ENCODE data around the gene B3GALT6.

DNA sequence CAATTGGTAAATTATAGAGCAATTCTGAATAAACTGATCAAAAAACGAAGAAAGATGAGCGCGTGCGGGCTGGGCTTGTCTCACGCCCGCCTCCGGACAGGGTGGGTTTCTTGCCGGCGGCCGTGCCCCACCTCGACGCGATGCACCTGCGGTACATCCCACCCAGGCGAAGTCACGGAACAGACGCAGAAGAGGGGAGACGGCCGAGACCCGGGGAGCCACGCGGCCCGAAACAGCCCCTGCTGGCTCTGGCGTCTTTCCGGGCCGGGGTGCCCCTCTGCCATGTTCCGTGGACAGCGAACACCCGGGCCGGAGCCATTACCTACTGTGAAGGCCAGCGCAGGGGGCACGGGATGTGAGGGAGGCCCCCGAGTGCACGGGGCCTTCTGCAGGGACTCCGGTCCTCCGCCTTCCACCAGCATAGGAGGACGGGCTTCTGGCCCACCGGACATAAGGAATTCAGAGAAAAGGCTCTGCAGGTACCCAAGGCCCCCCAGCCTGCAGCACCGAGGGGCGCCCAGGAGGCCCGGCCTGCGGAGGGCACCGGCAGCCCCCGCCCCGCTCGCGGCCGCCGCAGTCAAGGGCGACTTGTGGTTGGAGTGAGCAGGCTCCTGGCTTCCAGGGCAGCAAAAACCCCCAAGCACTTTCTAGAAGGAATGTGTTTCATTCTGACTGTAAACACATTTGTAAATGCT is 22.1 kb downstream of the B3GALT6 start:
- TF ChIP-seq, protein P1, sequence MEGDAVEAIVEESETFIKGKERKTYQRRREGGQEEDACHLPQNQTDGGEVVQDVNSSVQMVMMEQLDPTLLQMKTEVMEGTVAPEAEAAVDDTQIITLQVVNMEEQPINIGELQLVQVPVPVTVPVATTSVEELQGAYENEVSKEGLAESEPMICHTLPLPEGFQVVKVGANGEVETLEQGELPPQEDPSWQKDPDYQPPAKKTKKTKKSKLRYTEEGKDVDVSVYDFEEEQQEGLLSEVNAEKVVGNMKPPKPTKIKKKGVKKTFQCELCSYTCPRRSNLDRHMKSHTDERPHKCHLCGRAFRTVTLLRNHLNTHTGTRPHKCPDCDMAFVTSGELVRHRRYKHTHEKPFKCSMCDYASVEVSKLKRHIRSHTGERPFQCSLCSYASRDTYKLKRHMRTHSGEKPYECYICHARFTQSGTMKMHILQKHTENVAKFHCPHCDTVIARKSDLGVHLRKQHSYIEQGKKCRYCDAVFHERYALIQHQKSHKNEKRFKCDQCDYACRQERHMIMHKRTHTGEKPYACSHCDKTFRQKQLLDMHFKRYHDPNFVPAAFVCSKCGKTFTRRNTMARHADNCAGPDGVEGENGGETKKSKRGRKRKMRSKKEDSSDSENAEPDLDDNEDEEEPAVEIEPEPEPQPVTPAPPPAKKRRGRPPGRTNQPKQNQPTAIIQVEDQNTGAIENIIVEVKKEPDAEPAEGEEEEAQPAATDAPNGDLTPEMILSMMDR (conservative IDR thresholded peaks at IDR 0.05; ENCODE audit: low read depth in 2 of 2) = no peak
- TF ChIP-seq EZH2phosphoT487 (IDR thresholded peaks at IDR 0.05; ENCODE audit: unreplicated experiment) = no peak
- no peak for TF ChIP-seq POLR2AphosphoS5 (IDR thresholded peaks at IDR 0.05; ENCODE audit: low read depth)
- TF ChIP-seq EZH2 (IDR thresholded peaks at IDR 0.05; ENCODE audit: low read depth, unreplicated experiment) = no peak
- TF ChIP-seq, protein P2, sequence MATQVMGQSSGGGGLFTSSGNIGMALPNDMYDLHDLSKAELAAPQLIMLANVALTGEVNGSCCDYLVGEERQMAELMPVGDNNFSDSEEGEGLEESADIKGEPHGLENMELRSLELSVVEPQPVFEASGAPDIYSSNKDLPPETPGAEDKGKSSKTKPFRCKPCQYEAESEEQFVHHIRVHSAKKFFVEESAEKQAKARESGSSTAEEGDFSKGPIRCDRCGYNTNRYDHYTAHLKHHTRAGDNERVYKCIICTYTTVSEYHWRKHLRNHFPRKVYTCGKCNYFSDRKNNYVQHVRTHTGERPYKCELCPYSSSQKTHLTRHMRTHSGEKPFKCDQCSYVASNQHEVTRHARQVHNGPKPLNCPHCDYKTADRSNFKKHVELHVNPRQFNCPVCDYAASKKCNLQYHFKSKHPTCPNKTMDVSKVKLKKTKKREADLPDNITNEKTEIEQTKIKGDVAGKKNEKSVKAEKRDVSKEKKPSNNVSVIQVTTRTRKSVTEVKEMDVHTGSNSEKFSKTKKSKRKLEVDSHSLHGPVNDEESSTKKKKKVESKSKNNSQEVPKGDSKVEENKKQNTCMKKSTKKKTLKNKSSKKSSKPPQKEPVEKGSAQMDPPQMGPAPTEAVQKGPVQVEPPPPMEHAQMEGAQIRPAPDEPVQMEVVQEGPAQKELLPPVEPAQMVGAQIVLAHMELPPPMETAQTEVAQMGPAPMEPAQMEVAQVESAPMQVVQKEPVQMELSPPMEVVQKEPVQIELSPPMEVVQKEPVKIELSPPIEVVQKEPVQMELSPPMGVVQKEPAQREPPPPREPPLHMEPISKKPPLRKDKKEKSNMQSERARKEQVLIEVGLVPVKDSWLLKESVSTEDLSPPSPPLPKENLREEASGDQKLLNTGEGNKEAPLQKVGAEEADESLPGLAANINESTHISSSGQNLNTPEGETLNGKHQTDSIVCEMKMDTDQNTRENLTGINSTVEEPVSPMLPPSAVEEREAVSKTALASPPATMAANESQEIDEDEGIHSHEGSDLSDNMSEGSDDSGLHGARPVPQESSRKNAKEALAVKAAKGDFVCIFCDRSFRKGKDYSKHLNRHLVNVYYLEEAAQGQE (IDR thresholded peaks at IDR 0.05; ENCODE audit: unreplicated experiment) = no peak
- TF ChIP-seq, protein P3, sequence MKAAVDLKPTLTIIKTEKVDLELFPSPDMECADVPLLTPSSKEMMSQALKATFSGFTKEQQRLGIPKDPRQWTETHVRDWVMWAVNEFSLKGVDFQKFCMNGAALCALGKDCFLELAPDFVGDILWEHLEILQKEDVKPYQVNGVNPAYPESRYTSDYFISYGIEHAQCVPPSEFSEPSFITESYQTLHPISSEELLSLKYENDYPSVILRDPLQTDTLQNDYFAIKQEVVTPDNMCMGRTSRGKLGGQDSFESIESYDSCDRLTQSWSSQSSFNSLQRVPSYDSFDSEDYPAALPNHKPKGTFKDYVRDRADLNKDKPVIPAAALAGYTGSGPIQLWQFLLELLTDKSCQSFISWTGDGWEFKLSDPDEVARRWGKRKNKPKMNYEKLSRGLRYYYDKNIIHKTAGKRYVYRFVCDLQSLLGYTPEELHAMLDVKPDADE (IDR thresholded peaks at IDR 0.05) = no peak
- TF ChIP-seq CREB1 (CRISPR knock-in tag; IDR thresholded peaks at IDR 0.05; ENCODE audit: low read depth) = no peak
- TF ChIP-seq ZNF331 (CRISPR knock-in tag; IDR thresholded peaks at IDR 0.05; ENCODE audit: low read depth) = no peak
- TF ChIP-seq NANOG (IDR thresholded peaks at IDR 0.05; ENCODE audit: borderline replicate concordance) = no peak

Measured in GM23338 (cell line).